GM13977 (cell line): Measurements from ENCODE around the gene ZDHHC14.

Source experiments
- DNase-seq: peaks from one replicate; pipeline ENCODE4 v3.0.0; 2012; ENCODE audit warnings: low spot score
- in situ Hi-C: fragments of 300-500 bp; cut with MboI; formaldehyde crosslinking; loops from one replicate; pipeline ENCODE4 v1.12.0; 2022; ENCODE audit warnings: low sequenced_read_pairs, low pct_unique_long_range_greater_than_20kb, mixed read lengths, inconsistent platforms; ENCODE audit not compliant: unreplicated experiment
- TF ChIP-seq, protein P1 (sequence below): IDR thresholded peaks from 2 replicates; pipeline ENCODE4 v1.5.1; 2012; ENCODE audit warnings: mild to moderate bottlenecking, control low read depth; ENCODE audit not compliant: insufficient read depth; ENCODE audit errors: extremely low read depth, missing control alignments

Gene ZDHHC14

DNA sequence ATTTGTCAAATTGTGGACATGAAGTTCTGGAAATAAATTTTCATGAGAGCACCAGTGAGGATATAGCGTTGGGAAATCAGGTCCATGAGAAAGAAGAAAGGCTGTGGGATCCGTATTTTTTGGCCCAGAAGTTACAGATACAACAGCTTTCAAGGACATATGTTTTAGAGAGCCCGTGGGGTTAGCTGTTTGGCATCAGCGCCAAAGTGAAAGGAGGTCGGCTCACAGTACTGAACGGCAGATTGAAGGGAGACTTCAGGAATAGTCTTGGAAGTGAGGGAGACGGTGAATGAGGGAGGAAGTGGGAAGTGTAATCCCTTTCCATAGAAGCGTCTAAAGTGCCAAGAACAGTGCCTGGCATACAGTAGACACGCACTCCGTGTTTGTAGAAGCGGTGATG, 31.8 kb downstream of the ZDHHC14 start:
- in situ Hi-C loops, result no loop called here
- no peak for DNase-seq
- TF ChIP-seq, protein P1, sequence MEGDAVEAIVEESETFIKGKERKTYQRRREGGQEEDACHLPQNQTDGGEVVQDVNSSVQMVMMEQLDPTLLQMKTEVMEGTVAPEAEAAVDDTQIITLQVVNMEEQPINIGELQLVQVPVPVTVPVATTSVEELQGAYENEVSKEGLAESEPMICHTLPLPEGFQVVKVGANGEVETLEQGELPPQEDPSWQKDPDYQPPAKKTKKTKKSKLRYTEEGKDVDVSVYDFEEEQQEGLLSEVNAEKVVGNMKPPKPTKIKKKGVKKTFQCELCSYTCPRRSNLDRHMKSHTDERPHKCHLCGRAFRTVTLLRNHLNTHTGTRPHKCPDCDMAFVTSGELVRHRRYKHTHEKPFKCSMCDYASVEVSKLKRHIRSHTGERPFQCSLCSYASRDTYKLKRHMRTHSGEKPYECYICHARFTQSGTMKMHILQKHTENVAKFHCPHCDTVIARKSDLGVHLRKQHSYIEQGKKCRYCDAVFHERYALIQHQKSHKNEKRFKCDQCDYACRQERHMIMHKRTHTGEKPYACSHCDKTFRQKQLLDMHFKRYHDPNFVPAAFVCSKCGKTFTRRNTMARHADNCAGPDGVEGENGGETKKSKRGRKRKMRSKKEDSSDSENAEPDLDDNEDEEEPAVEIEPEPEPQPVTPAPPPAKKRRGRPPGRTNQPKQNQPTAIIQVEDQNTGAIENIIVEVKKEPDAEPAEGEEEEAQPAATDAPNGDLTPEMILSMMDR, result no peak

DNA sequence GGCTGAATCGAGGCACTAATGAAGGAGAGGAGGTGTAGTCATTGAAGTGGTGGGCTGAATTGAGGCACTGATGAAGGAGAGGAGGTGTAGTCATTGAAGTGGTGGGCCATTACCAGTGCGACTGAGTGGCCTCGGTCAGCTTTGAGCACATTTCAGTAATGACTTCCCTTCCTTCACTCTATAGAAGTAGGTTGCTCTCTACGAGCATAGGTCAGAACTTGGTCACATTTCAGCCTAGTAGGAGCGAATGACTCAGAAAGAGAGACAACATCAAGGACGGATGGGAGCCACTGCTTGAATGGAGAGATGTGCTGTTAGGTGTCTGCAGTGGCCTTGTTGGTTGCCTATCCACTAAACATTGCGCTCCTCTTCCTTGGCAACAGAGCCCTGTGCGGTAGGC, 39.5 kb downstream of the ZDHHC14 start:
- DNase-seq, result no peak
- TF ChIP-seq, protein P1, result no peak
- in situ Hi-C loops, result no loop called here

DNA sequence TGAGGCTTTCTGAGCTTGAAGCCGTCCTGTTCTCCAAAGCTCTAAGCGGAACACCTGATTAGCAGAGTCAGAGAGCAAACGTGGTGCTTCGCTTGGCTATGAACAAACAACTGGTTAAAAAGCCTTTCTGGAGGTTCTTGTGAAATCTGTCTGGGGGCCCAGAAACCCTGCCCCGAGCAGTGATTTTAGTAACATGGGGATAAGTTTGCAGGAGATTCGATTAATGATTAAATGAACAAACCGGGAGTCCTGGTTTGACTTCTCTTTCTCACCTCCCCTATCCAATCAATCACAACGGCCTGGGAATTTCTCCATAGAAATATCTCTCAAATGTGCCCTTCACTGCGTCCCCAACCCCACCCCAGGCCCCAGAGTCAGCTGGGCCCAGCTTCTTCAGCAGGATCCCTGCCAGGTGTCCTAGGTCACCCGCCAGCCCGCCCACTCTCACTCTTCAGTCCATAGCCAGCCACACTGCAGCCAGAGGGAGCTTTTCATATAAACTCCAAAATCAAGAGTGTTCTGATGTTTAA, 43.6 kb downstream of the ZDHHC14 start:
- DNase-seq, result no peak
- in situ Hi-C loops, result no loop called here
- TF ChIP-seq, protein P1, result no peak

DNA sequence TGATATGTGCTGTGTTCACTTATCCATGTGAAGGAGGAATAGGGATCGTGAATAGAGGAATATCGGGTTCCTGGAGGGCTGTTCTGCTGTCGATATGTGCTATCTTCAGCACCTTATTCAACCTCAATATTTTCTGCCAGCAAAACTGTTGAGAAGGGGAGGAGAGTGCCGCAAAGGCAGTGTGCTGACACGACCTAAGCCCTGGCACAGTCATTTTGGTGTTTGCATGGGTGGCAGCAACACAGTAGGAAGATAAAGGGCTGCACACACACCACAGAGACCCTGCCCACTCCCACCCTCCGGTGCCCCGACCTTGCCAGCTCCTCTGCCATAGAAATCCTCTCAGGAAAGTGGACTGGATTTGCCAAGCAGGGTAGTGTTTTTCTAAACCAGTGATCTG, 47.0 kb downstream of the ZDHHC14 start:
- TF ChIP-seq, protein P1, result no peak
- in situ Hi-C loops, result no loop called here
- DNase-seq, result no peak

DNA sequence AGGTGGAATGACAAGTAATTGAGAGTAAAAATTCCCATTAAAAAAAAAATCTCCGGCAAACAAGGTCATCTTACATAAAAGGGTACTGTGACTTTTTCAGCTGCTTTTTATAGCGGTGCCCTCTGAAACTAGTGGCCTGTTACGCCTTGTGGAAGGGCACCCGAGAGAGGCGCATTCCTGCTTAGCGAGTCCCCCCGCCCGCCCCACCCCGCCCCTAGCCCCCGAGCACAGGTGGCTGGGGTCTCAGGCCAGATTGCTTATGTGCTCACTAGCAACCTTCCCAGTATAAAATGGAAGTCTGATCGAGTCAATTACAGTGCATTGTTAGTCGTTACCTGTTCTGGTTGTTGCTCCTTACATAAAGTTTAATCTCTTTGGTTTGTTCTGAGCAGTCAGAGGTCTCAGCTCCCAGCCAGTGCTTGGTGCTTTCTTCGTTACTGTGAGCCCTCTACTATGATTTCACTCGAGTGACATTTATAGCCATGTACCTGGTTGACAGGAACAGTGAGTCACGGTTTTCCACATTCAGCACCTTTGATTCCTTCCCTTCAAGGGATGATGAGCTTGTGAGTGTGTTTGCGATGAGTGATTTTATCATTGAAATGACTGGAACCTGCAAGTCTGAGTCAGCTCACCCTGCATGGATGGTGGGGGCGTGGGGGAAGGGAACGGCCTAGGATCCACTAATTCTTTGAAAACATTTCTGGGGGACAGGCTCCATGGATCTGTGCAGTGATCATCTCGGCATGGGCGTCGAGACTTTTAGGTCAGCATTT, 47.6 kb downstream of the ZDHHC14 start:
- no peak for DNase-seq
- in situ Hi-C loops, result no loop called here
- TF ChIP-seq, protein P1, result no peak

DNA sequence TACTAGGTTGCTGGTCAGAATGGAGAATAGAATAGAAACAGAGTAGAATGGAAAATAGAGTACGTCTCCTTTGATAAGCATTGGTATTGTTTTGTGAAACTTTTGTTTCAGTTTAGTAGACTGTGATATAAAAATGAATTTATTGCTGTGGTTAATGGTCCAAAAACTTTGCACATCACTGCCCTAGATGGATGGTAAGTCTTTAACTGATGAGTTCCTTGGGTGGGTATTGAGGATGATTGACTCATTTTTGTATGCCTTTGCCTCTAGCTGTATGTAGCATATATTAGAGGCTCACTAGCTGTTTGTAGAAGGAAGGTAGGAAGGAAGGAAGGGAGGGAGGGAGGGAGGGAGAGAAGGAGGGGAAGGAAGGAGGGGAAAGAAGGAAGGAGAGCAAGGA, 48.3 kb downstream of the ZDHHC14 start:
- in situ Hi-C loops, result no loop called here
- no peak for DNase-seq
- TF ChIP-seq, protein P1, result no peak
